ENCODE data around the gene CLEC4M. TPM values are rescaled to one million over a fixed set of nuclear protein-coding genes. Genes with fewer than 3 reads are reported as not detected.
"Not testable (repeated sequence)": the region's sequence is repeated elsewhere in the genome, so short reads cannot be mapped to it uniquely, and the experiment has no call there.

The CLEC4M gene
- polyA plus RNA-seq, 4 donors = 2.6 to 3.7 (median 3.3) TPM

GRCh38 chr19:7739801-7740681 lies 23.0 kb upstream of the CLEC4M start:
- DNase-seq (ENCODE audit: low read depth in 4 of 4, low spot score in 3 of 4) = no peak

GRCh38 chr19:7740682-7741054 lies 22.4 kb upstream of the CLEC4M start:
- no peak for DNase-seq (ENCODE audit: low read depth in 4 of 4, low spot score in 3 of 4)

DNA sequence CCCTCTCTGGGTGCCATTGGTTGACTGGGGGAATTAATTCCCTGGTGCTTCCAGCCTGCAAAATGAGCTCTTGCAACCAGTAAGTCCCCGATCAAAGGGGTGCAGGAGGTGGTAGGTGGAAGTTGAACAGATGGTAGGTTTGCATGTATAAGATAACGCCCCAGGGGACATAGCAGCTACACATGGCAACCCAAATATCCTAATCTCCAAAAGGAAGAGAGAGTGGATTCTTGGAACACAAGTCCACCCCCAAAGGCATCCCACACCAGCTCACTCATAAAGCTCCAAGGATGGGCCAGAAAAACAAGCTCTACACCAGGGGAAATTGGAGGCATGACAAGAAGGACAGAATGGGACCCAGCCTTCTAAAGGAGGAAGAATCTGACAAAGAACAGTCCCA lies 20.5 kb upstream of the CLEC4M start:
- no peak for DNase-seq (ENCODE audit: low read depth in 4 of 4, low spot score in 3 of 4)

- DNase-seq (ENCODE audit: low read depth in 4 of 4, low spot score in 3 of 4) = no peak
These were observed 20.1 kb upstream of the CLEC4M start for GRCh38 chr19:7742991-7743390.

- no peak for DNase-seq (ENCODE audit: low read depth in 4 of 4, low spot score in 3 of 4)
These were observed 19.6 kb upstream of the CLEC4M start for GRCh38 chr19:7743425-7743841.

DNA sequence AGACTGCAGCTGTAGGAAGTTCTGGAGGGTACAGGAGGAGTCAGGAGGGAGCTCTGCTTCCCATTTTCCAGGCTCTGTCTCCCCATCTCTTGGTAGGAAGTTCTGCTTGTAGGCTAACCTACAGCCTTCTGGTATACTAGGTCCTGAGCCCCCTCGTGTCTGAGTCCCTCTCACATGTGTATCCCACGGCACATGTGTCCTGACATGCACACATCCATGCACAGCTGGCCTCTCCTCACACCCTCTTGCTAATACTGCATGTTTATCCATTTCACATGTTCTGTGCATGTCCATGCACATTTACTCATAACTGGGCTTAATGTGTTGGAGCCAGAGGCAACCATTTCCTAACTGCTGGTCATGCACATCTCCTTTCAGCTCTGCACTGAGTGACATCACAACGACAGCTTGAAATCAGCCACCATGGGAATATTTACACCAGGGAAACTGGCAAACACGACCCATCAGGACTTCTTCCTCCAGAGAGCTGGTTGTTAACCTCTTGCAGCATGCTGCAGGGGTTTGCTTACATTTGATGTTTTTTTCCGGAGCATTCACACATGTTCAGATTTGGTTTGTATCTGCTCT lies 18.8 kb upstream of the CLEC4M start:
- no peak for DNase-seq (ENCODE audit: low read depth in 4 of 4, low spot score in 3 of 4)

GRCh38 chr19:7744871-7745650 lies 18.0 kb upstream of the CLEC4M start:
- DNase-seq (ENCODE audit: low read depth in 4 of 4, low spot score in 3 of 4) = no peak

DNA sequence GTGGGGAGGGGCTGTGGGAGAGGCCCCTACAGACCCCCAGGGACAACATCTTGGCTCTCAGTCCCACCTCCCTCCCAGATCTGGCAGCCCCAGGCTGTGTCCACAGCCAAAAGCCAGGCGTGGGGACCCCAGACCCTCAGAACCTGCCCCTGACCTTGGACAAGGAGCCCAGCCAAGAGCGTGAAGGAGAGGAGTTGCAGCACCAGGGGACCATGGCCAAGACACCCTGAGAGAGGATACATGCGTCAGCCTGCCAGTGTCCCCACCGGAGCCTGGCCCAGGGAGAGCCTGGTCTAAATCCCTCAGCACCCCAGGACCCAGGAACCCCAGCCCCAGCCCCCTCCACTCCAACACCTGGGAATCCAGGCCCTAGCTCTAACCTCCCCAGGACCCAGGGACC lies 16.7 kb upstream of the CLEC4M start:
- DNase-seq (ENCODE audit: low read depth in 4 of 4, low spot score in 3 of 4) = not testable (repeated sequence)

GRCh38 chr19:7746903-7747884 lies 15.8 kb upstream of the CLEC4M start, which contains the start of gene CD209:
CD209 (minus strand) TSS chr19:7747534; CDS start chr19:7747511, 23 bp downstream.
- DNase-seq (ENCODE audit: low read depth in 4 of 4, low spot score in 3 of 4) = peak in 1 of 4 donors; percentile 11

GRCh38 chr19:7748171-7748570 lies 14.9 kb upstream of the CLEC4M start:
- DNase-seq (ENCODE audit: low read depth in 4 of 4, low spot score in 3 of 4) = no peak

DNA sequence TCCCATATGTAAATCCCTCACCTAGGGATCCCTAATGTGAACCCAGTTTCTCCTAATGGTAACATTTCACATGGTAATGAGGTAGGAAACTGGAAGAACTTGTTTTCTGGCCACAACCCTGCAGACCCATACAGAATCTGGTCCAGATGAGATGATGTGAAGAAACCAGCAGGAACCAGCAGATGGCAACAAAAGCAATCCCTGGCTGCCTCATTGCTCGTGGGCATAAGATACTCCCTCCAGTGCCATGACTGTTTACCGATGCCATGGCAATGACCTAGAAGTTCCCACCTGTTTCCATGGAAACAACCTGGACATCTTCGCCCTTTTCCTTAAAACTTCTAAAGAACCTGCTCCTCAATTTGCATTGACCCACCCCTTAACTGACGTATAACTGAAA lies 14.3 kb upstream of the CLEC4M start:
- peak; percentile 13 to 35 (median 14) for DNase-seq (ENCODE audit: low read depth in 4 of 4, low spot score in 3 of 4)

DNA sequence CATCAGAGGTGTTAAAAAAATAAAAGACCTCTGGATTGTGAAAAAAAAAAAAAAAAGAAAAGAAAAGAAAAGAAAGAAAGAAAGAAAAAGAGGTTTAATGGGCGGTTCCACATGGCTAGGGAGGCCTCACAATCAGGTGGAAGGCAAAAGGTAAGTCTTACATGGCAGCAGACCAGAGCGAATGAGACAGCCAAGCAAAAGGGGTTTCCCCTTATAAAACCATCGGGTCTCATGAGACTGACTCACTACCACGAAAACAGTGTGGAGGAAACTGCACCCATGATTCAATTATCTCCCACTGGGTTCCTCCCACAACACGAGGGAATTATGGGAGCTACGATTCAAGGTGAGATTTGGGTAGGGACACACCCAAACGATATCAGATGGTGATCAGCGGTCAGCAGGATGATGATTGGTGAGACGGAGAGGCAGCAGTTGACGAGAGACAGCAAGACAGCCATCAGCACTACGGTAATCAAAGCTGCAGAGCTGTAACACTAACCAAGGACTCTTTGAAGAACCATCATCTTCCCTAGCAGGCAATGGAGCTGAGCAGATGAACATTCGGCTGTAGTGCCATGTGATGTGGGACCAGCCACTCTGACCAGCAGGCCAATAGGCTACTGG lies 11.8 kb upstream of the CLEC4M start:
- no peak for DNase-seq (ENCODE audit: low read depth in 4 of 4, low spot score in 3 of 4)

DNA sequence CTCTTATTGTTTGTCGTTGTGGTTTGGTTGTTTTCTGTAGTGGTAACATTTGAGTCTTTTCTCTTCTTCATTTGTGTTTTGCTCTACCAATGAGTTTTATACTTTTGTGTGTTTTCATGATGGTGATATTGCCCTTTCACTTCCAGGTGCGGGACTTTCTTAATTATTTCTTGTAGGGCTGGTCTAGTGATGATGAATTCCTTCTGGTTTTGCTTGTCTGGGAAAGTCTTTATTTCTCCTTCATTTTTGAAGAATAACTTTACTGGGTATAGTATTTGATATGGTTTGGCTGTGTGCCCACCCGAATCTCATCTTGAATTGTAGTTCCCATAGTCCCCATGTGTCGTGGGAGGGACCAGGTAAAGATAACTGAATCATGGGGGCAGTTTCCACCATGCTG lies 6.8 kb upstream of the CLEC4M start:
- DNase-seq (ENCODE audit: low read depth in 4 of 4, low spot score in 3 of 4) = no peak

GRCh38 chr19:7757358-7757757 lies 5.7 kb upstream of the CLEC4M start:
- no peak for DNase-seq (ENCODE audit: low read depth in 4 of 4, low spot score in 3 of 4)

DNA sequence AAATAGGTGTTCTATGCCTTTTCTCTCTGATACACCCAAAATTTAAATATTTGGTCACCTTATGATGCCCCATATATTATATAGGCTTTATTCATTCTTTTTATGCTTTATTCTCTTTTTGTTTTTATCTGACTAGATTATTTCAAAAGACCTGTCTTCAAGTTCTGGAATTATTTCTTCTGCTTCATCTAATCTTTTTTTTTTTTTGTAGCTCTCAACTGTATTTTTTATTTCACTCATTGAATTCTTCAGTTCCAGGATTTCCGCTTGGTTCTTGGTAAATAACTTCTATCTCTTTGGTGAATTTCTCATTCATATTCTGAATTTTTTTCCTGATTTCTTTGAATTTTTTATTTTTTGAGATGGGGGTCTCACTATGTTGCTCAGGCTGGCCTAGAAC lies 3.9 kb upstream of the CLEC4M start:
- no peak for DNase-seq (ENCODE audit: low read depth in 4 of 4, low spot score in 3 of 4)

DNA sequence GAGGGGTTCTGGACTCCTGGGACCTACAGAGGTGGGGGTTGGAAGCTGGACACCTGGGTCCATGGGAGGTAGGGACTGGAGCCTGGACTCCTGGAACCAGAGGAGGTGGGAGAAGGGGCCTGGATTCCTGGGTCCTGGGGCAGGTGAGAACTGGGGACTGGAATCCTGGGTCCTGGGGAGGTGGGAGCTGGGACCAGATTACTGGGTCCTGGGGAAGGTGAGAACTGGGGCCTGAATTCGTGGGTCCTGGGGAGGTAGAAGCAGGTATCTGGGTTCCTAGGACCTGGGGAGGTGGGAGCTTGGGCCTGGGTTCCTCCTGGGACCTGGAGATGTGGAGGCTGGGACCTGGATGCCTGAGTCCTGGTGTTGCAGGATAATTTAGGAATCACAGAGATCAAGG lies 653 bp downstream of the CLEC4M start:
- no peak for DNase-seq (ENCODE audit: low read depth in 4 of 4, low spot score in 3 of 4)

DNA sequence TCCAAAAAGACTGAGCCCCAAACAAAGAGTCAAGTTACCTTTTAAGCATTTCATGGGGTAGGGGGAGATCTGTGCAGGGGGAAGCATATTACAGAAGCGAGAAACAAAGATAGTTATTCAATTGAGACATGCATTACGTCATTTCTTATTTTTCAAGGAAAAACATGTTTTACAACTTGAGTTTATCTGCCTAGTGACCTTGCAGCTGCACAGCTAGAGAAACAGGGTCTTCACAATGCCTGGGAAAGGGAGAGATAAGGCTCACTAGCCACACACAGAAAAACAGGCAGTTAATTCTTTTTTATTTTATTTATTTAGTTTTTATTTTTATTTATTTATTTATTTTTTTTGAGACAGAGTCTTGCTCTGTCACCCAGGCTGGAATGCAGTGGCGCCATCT lies 1.1 kb downstream of the CLEC4M start:
- DNase-seq (ENCODE audit: low read depth in 4 of 4, low spot score in 3 of 4) = not testable (repeated sequence)

GRCh38 chr19:7765043-7765442 lies 2.0 kb downstream of the CLEC4M start:
- DNase-seq (ENCODE audit: low read depth in 4 of 4, low spot score in 3 of 4) = not testable (repeated sequence)

- DNase-seq (ENCODE audit: low read depth in 4 of 4, low spot score in 3 of 4) = no peak
These were observed 3.5 kb downstream of the CLEC4M start for GRCh38 chr19:7766535-7766934.

- no peak for DNase-seq (ENCODE audit: low read depth in 4 of 4, low spot score in 3 of 4)
These were observed 4.4 kb downstream of the CLEC4M start for GRCh38 chr19:7767487-7767886.

Measured in right renal pelvis (tissue), 4 donors.